Stimulated activated naive CD8-positive, alpha-beta T cell treated with anti-CD3 and anti-CD28 coated beads, Interleukin-15, Interleukin-2, amounts not matched to agents 100 U/mL and 50 U/mL, for 24 hours (primary cell): Measurements from ENCODE around the gene FHIP1A.

ENCODE experiments used
- ATAC-seq: fragments of 150-1000 bp; cut with Tn5 transposase; one replicate; pipeline ENCODE4 v1.10.0; 2021
- DNase-seq: peaks from one replicate; pipeline ENCODE4 v3.0.0; 2021

FHIP1A gene

GRCh38 chr4:151458148-151458547, 49.2 kb downstream of the FHIP1A start:
- DNase-seq: no peak
- ATAC-seq: no peak
